HCT116 (cell line): Measurements from ENCODE around the gene BCAN.

Experiments
- EGR1 ChIP-seq: IDR thresholded peaks from 2 replicates; pipeline ENCODE4 v1.6.1; 2012; ENCODE audit warnings: low read depth
- ELF1 ChIP-seq: IDR thresholded peaks from 2 replicates; pipeline ENCODE4 v1.6.1; 2012; ENCODE audit warnings: low read depth, borderline replicate concordance
- POLR2A ChIP-seq: IDR thresholded peaks from 2 replicates; pipeline ENCODE4 v1.7.0; 2011; ENCODE audit warnings: borderline replicate concordance; ENCODE audit not compliant: insufficient read depth, insufficient read length; ENCODE audit errors: extremely low read depth
- POLR2AphosphoS5 ChIP-seq: IDR thresholded peaks from 2 replicates; pipeline ENCODE4 v1.6.1; 2011; ENCODE audit warnings: mild to moderate bottlenecking, low read depth, low read length, moderate library complexity
- SP1 ChIP-seq: IDR thresholded peaks from 2 replicates; pipeline ENCODE4 v1.6.1; 2012; ENCODE audit warnings: low read depth
- YY1 ChIP-seq: IDR thresholded peaks from 2 replicates; pipeline ENCODE4 v1.6.1; 2011; ENCODE audit warnings: low read length, low read depth, moderate library complexity, mild to moderate bottlenecking; ENCODE audit not compliant: insufficient replicate concordance; ENCODE audit errors: extremely low read depth
- ZNF274 ChIP-seq: fragments of 200-500 bp; sonication (Bioruptor generic); IDR thresholded peaks from 2 replicates; pipeline ENCODE4 v1.6.1; 2014; ENCODE audit warnings: mild to moderate bottlenecking, low read depth, low read length, inconsistent platforms
- TF ChIP-seq, protein P1 (sequence below): IDR thresholded peaks from 2 replicates; pipeline ENCODE4 v1.6.1; 2012; ENCODE audit warnings: low read depth
- TF ChIP-seq, protein P2 (sequence below), 3 experiments: fragments of 200-600 bp in 1 of 3; sonication (generic) in 1 of 3; IDR thresholded peaks in 2 of 3; conservative IDR thresholded peaks in 1 of 3; 2 replicates each; pipeline ENCODE4 v1.5.1; 2012 to 2017; ENCODE audit warnings: low read depth in 2 of 3, low read length in 2 of 3, antibody characterized with exemption in 1 of 3, borderline replicate concordance in 1 of 3, control low read depth in 1 of 3, mild to moderate bottlenecking in 1 of 3, mixed read lengths in 1 of 3, mixed run types in 1 of 3, moderate library complexity in 1 of 3; ENCODE audit not compliant: insufficient read depth in 1 of 3
- TF ChIP-seq, protein P3 (sequence below): IDR thresholded peaks from 2 replicates; pipeline ENCODE4 v1.6.1; 2011; ENCODE audit warnings: mild to moderate bottlenecking, low read length, moderate library complexity; ENCODE audit not compliant: insufficient replicate concordance; ENCODE audit errors: extremely low read depth

DNA sequence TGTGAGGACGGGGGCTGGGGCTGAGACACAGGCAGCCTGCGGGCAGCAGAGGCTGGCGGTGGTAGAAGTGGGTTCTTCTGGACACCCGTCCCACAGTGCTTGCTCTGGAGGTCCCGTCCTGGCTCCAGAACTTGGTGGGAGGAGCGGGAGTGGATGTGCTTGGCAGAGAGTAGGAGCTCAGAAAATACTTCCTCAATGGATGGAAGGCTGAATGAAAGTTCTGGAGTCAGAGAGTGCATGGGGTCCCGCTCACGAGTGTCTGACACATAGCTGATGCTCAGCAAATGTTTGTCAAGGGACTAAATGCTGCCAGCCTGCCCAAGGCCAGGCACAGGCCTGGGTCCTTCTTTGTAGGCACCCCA, 48.7 kb downstream of the BCAN start:
- TF ChIP-seq YY1 (no peak), ZNF274 (no peak), SP1 (no peak), ELF1 (no peak), POLR2A (no peak), EGR1 (no peak), POLR2AphosphoS5 (no peak)
- TF ChIP-seq, protein P1, sequence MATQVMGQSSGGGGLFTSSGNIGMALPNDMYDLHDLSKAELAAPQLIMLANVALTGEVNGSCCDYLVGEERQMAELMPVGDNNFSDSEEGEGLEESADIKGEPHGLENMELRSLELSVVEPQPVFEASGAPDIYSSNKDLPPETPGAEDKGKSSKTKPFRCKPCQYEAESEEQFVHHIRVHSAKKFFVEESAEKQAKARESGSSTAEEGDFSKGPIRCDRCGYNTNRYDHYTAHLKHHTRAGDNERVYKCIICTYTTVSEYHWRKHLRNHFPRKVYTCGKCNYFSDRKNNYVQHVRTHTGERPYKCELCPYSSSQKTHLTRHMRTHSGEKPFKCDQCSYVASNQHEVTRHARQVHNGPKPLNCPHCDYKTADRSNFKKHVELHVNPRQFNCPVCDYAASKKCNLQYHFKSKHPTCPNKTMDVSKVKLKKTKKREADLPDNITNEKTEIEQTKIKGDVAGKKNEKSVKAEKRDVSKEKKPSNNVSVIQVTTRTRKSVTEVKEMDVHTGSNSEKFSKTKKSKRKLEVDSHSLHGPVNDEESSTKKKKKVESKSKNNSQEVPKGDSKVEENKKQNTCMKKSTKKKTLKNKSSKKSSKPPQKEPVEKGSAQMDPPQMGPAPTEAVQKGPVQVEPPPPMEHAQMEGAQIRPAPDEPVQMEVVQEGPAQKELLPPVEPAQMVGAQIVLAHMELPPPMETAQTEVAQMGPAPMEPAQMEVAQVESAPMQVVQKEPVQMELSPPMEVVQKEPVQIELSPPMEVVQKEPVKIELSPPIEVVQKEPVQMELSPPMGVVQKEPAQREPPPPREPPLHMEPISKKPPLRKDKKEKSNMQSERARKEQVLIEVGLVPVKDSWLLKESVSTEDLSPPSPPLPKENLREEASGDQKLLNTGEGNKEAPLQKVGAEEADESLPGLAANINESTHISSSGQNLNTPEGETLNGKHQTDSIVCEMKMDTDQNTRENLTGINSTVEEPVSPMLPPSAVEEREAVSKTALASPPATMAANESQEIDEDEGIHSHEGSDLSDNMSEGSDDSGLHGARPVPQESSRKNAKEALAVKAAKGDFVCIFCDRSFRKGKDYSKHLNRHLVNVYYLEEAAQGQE, result no peak
- TF ChIP-seq, protein P2, sequence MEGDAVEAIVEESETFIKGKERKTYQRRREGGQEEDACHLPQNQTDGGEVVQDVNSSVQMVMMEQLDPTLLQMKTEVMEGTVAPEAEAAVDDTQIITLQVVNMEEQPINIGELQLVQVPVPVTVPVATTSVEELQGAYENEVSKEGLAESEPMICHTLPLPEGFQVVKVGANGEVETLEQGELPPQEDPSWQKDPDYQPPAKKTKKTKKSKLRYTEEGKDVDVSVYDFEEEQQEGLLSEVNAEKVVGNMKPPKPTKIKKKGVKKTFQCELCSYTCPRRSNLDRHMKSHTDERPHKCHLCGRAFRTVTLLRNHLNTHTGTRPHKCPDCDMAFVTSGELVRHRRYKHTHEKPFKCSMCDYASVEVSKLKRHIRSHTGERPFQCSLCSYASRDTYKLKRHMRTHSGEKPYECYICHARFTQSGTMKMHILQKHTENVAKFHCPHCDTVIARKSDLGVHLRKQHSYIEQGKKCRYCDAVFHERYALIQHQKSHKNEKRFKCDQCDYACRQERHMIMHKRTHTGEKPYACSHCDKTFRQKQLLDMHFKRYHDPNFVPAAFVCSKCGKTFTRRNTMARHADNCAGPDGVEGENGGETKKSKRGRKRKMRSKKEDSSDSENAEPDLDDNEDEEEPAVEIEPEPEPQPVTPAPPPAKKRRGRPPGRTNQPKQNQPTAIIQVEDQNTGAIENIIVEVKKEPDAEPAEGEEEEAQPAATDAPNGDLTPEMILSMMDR (IDR thresholded peaks at IDR 0.05 in 2 of 3, conservative IDR thresholded peaks at IDR 0.05 in 1 of 3; ENCODE audit: borderline replicate concordance in 1 of 3, insufficient read depth in 1 of 3, low read depth in 2 of 3, low read length in 2 of 3), result no peak
- TF ChIP-seq, protein P3, sequence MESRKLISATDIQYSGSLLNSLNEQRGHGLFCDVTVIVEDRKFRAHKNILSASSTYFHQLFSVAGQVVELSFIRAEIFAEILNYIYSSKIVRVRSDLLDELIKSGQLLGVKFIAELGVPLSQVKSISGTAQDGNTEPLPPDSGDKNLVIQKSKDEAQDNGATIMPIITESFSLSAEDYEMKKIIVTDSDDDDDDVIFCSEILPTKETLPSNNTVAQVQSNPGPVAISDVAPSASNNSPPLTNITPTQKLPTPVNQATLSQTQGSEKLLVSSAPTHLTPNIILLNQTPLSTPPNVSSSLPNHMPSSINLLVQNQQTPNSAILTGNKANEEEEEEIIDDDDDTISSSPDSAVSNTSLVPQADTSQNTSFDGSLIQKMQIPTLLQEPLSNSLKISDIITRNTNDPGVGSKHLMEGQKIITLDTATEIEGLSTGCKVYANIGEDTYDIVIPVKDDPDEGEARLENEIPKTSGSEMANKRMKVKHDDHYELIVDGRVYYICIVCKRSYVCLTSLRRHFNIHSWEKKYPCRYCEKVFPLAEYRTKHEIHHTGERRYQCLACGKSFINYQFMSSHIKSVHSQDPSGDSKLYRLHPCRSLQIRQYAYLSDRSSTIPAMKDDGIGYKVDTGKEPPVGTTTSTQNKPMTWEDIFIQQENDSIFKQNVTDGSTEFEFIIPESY, result no peak
